Suprapubic skin (tissue), 4 donors: ENCODE results near the gene CREB1.

Experiments
- CTCF ChIP-seq, 2 donors: fragments of 200-600 bp in 1 of 2; fragments of 450-650 bp in 1 of 2; sonication (generic) in 1 of 2; IDR thresholded peaks; one replicate each; pipeline ENCODE4 v1.5.1; 2016 to 2019; ENCODE audit warnings: antibody characterized with exemption in 2 of 2, mild to moderate bottlenecking in 1 of 2, moderate library complexity in 1 of 2
- EP300 ChIP-seq: sonication (generic); formaldehyde crosslinking; IDR thresholded peaks from one replicate; pipeline ENCODE4 v1.6.1; 2017; ENCODE audit warnings: antibody characterized with exemption
- POLR2AphosphoS5 ChIP-seq, 3 donors: sonication (generic); formaldehyde crosslinking; IDR thresholded peaks; one replicate each; pipeline ENCODE4 v1.6.1; 2017; ENCODE audit warnings: antibody characterized with exemption in 3 of 3

DNA sequence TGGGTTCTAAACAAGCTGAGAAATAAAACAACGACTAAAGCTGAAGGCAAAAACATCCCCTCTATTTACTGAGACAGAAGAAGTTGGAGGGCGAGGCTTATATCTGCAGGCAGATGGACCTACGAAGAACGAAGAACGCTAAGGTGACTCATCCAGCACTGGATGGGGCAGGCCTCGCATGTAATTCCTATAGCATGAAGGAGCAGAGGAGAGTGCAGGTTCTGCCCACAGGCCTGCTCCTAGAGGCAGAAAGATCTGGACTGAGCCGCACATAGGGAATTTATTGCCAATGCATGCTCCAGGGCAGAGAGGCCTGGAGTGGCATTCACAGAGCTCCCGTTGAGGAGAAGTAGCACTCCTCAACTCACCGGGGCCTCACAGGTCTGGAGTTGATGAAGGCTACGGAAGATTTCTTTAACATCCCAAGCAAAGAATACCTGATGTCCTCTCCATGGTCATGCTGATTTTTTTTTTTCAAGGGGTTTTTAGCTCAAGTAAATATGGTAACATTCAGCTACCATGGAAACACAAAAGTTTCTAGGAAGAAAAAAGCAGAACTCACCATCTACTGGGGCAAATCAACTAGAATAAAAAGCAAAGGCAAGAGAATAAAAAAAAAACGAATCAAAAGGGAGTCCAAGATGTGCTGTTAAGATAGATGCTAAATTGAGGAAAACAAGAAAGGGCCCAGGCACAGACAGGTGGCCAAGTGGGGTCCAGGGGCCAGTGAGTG, 105.9 kb downstream of the CREB1 start:
- TF ChIP-seq CTCF (IDR thresholded peaks at IDR 0.05), result no peak
- no peak for TF ChIP-seq POLR2AphosphoS5 (IDR thresholded peaks at IDR 0.05)
- no peak for TF ChIP-seq EP300
